ENCODE data around the gene DHX38.

DHX38 gene

GRCh38 chr16:72137380-72138063 is 43.9 kb downstream of the DHX38 start:
- no peak for TF ChIP-seq MAX (IDR thresholded peaks at IDR 0.05)
- TF ChIP-seq CEBPB (IDR thresholded peaks at IDR 0.05) = no peak
- TF ChIP-seq ZBTB7A (IDR thresholded peaks at IDR 0.05; ENCODE audit: low read depth) = no peak
- no peak for TF ChIP-seq YY1 (IDR thresholded peaks at IDR 0.05; ENCODE audit: low read depth)
- no peak for TF ChIP-seq RAD21 (IDR thresholded peaks at IDR 0.05; ENCODE audit: low read depth)
- TF ChIP-seq FOXM1 (IDR thresholded peaks at IDR 0.05; ENCODE audit: borderline replicate concordance, low read depth) = no peak
- no peak for TF ChIP-seq REST (IDR thresholded peaks at IDR 0.05; ENCODE audit: low read depth)
- no peak for TF ChIP-seq TAF1 (IDR thresholded peaks at IDR 0.05; ENCODE audit: low read depth)
- TF ChIP-seq EGR1 (IDR thresholded peaks at IDR 0.05) = no peak
- no peak for TF ChIP-seq EP300 (IDR thresholded peaks at IDR 0.05; ENCODE audit: borderline replicate concordance)
- no peak for TF ChIP-seq NFIC (IDR thresholded peaks at IDR 0.05)
- no peak for TF ChIP-seq TEAD4 (IDR thresholded peaks at IDR 0.05)

GRCh38 chr16:72138064-72138572 is 44.5 kb downstream of the DHX38 start:
- TF ChIP-seq MAX (IDR thresholded peaks at IDR 0.05) (no peak), TAF1 (IDR thresholded peaks at IDR 0.05; ENCODE audit: low read depth) (no peak), FOXM1 (IDR thresholded peaks at IDR 0.05; ENCODE audit: borderline replicate concordance, low read depth) (no peak), YY1 (IDR thresholded peaks at IDR 0.05; ENCODE audit: low read depth) (no peak), EGR1 (IDR thresholded peaks at IDR 0.05) (no peak), TCF12 (IDR thresholded peaks at IDR 0.05; ENCODE audit: low read depth) (no peak), CEBPB (IDR thresholded peaks at IDR 0.05) (no peak), NFIC (IDR thresholded peaks at IDR 0.05) (no peak), ZBTB7A (IDR thresholded peaks at IDR 0.05; ENCODE audit: low read depth) (no peak), USF1 (IDR thresholded peaks at IDR 0.05) (no peak), EP300 (IDR thresholded peaks at IDR 0.05; ENCODE audit: borderline replicate concordance) (no peak)

- TF ChIP-seq USF1 (IDR thresholded peaks at IDR 0.05) (no peak), TCF12 (IDR thresholded peaks at IDR 0.05; ENCODE audit: low read depth) (no peak), TEAD4 (IDR thresholded peaks at IDR 0.05) (no peak), YY1 (IDR thresholded peaks at IDR 0.05; ENCODE audit: low read depth) (no peak), REST (IDR thresholded peaks at IDR 0.05; ENCODE audit: low read depth) (no peak), EP300 (IDR thresholded peaks at IDR 0.05; ENCODE audit: borderline replicate concordance) (no peak), RAD21 (IDR thresholded peaks at IDR 0.05; ENCODE audit: low read depth) (no peak), ZBTB7A (IDR thresholded peaks at IDR 0.05; ENCODE audit: low read depth) (no peak), CREB1 (IDR thresholded peaks at IDR 0.05; ENCODE audit: low read depth) (no peak)
Observed at GRCh38 chr16:72139908-72140307, 46.3 kb downstream of the DHX38 start.

- TF ChIP-seq REST (IDR thresholded peaks at IDR 0.05; ENCODE audit: low read depth) (no peak), MAX (IDR thresholded peaks at IDR 0.05) (no peak), NFIC (IDR thresholded peaks at IDR 0.05) (no peak), RAD21 (IDR thresholded peaks at IDR 0.05; ENCODE audit: low read depth) (no peak), EP300 (IDR thresholded peaks at IDR 0.05; ENCODE audit: borderline replicate concordance) (no peak), TAF1 (IDR thresholded peaks at IDR 0.05; ENCODE audit: low read depth) (no peak), CREB1 (IDR thresholded peaks at IDR 0.05; ENCODE audit: low read depth) (no peak), CEBPB (IDR thresholded peaks at IDR 0.05) (no peak), TCF12 (IDR thresholded peaks at IDR 0.05; ENCODE audit: low read depth) (no peak), EGR1 (IDR thresholded peaks at IDR 0.05) (no peak), ZBTB7A (IDR thresholded peaks at IDR 0.05; ENCODE audit: low read depth) (no peak), USF1 (IDR thresholded peaks at IDR 0.05) (no peak), TEAD4 (IDR thresholded peaks at IDR 0.05) (no peak), YY1 (IDR thresholded peaks at IDR 0.05; ENCODE audit: low read depth) (no peak), FOXM1 (IDR thresholded peaks at IDR 0.05; ENCODE audit: borderline replicate concordance, low read depth) (no peak)
Observed at GRCh38 chr16:72142476-72142875, 48.8 kb downstream of the DHX38 start.

Measured in Ishikawa (cell line).